ENCODE results near the gene FRMPD3. TPM values are rescaled to one million over a fixed set of nuclear protein-coding genes. Genes with fewer than 3 reads are reported as not detected.

FRMPD3 gene
- total and polyA plus RNA-seq, 8 donors = 0.32 to 10.6 (median 7.9) TPM

DNA sequence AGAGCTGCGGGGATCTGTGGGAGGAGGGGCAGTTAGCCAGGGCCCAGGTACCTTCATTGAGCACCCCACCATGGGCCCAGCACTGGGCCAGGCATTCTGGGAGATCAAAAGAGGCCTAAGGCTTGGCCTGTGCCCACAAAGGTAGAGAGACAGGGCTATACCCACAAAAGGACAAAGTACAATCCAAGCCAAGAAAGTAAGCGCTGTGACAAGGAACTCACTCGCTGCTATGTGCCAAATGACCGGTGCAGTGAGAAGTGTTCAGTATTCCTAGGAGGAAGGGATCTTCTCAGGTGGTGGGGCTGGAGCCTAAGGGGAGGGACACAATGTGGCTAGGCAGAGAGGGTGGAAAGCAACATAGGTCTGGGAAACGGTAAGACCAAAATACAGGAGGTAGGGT lies 8.8 kb upstream of the FRMPD3 start:
- Histone ChIP-seq H3K4me3 (no peak overlapping the region), H3K4me1 (no peaks in the 10 kb centered on the region), H3K36me3 (no peaks in the 10 kb centered on the region), H3K9me3 (no peaks in the 10 kb centered on the region), H3K27me3 (peaks cover 0 to 14% of the 10 kb centered on the region in 2 donors), H3K27ac (no peak overlapping the region)
- intact Hi-C loops (cut with DNase I) = no loop called here
- ATAC-seq = no peak
- TF ChIP-seq CTCF (IDR thresholded peaks at IDR 0.05) = no peak
- no peak for DNase-seq

DNA sequence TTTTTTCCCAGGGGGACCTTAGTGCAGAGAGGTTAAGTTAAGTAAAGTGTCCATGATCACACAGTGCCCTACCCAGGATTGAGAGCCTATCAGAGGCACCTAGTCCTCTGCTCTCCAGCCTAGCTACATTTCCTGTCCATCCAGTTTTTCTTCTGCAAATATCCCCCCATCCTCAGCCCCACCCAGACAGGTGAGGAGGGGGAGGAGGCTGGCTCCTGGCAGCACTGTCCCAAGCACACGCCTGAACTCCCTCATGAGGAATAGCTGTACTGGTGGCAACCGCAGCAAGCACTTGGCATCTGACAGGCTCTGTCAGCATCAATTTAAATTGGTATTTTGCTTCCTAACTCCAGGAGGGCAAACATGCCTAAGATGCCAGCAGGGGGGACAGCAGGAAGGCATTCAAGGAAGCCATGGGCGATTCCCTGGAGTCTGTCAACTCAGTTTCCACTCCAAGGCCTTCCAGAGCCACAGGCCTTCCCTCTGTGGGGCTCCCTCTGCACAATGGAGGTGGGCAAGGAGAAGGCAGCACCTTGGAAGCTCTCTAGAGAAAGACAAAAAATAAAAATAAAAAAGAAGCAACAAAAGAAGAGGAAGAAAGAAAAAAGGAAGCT lies 6.4 kb upstream of the FRMPD3 start:
- DNase-seq = peak in 1 of 4 donors; percentile 32
- intact Hi-C loops (cut with DNase I) = no loop called here
- no peaks in the 10 kb centered on the region for H3K36me3 ChIP-seq
- H3K27me3 ChIP-seq = peaks cover 7 to 24% of the 10 kb centered on the region in 2 donors
- no peaks in the 10 kb centered on the region for H3K9me3 ChIP-seq
- no peak for TF ChIP-seq CTCF (IDR thresholded peaks at IDR 0.05)
- H3K4me3 ChIP-seq = no peak overlapping the region
- H3K27ac ChIP-seq = no peak overlapping the region
- ATAC-seq = peak; percentile 59
- H3K4me1 ChIP-seq = no peaks in the 10 kb centered on the region

DNA sequence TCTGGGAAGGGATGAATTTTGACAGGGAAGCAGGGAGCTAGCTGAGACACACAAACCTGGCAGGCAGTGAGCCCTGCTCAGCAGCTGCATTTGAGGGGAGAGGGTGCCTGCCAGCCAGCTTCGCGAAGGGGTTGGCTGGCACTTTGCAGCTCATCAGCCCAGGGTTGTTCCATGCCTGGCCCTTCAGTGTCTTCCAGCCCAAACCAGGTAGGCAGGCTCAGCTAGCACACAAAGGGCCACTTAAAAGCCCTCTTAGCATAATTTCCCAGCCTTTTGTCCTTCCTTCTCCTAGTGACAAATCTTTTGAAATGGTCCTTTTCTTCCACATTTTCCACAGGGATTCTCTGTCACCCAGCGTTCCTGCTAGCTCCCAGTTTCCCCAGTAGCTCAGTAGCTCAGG lies 4.3 kb upstream of the FRMPD3 start:
- intact Hi-C loops (cut with DNase I) = no loop called here
- H3K4me1 ChIP-seq = no peaks in the 10 kb centered on the region
- no peak for DNase-seq
- ATAC-seq = no peak
- TF ChIP-seq CTCF (IDR thresholded peaks at IDR 0.05) = no peak
- H3K4me3 ChIP-seq = no peak overlapping the region
- peaks cover 27 to 28% of the 10 kb centered on the region in 2 donors for H3K27me3 ChIP-seq
- no peaks in the 10 kb centered on the region for H3K36me3 ChIP-seq
- no peaks in the 10 kb centered on the region for H3K9me3 ChIP-seq
- H3K27ac ChIP-seq = no peak overlapping the region

DNA sequence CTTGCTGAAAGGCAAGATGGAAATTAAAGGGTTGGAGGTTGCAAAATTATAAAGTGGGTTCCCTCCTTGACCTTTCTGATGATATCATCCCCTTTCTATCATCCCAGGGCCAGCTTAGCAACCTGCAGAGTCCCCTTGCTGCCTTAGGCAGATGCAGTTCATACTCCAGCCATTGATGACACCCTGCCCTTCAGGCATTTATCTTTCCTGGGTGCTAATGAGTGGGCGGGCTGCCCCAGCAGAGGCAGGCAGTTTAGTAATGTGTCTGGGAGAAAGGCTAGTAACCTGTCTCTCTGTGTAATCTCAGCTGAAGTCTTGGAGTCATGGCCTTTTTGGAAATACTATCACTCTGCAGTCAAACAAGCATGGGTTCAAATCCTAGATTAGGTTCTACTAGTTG lies 3.8 kb upstream of the FRMPD3 start:
- no peaks in the 10 kb centered on the region for H3K4me1 ChIP-seq
- no peak for ATAC-seq
- H3K27ac ChIP-seq = no peak overlapping the region
- H3K9me3 ChIP-seq = no peaks in the 10 kb centered on the region
- H3K27me3 ChIP-seq = peaks cover 27 to 31% of the 10 kb centered on the region in 2 donors
- H3K4me3 ChIP-seq = no peak overlapping the region
- no peaks in the 10 kb centered on the region for H3K36me3 ChIP-seq
- DNase-seq = no peak
- intact Hi-C loops (cut with DNase I) = no loop called here
- no peak for TF ChIP-seq CTCF (IDR thresholded peaks at IDR 0.05)

DNA sequence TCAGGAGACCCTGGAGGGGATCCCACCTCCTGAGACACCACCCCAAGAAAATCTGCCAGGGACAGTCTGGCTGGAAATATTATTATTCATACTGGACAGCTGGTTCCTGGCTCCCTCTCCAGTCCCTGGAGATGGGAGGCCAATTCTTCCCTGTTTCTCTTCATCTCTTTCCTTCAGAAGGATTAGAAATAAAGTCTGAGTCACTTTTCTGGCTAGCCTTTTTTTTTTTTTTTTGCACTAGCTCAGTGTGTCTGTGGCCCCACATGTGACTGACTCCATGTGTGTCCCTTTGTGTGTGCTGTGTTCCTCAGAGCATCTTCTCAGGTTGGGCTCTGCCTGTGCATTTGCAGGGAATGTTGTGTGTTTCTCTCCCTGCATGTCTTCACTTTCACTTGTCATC lies 1.8 kb upstream of the FRMPD3 start:
- Histone ChIP-seq H3K27me3 (peaks cover 27 to 49% of the 10 kb centered on the region in 2 donors), H3K36me3 (no peaks in the 10 kb centered on the region), H3K9me3 (no peaks in the 10 kb centered on the region), H3K4me1 (no peaks in the 10 kb centered on the region), H3K27ac (no peak overlapping the region), H3K4me3 (no peak overlapping the region)
- TF ChIP-seq CTCF (IDR thresholded peaks at IDR 0.05) = no peak
- DNase-seq = no peak
- no peak for ATAC-seq
- intact Hi-C loops (cut with DNase I) = no loop called here

Data from left lung (tissue), 10 donors.